HL-60 (cell line): ENCODE measurements around the gene CANT1.

ENCODE experiments used
- DNase-seq, 2 experiments: peaks; one replicate each; pipeline ENCODE4 v3.0.0-alpha.2; 2010 to 2020; ENCODE audit warnings: low read depth in 1 of 2, low spot score in 1 of 2
- H3K27ac ChIP-seq: fragments of 250-450 bp; sonication (Bioruptor Pico); replicated peaks from 2 replicates; pipeline ENCODE4 v1.5.1; 2020; ENCODE audit warnings: mild to moderate bottlenecking, moderate library complexity
- H3K27me3 ChIP-seq: fragments of 250-450 bp; sonication (Bioruptor Pico); 2 replicates; pipeline ENCODE4 v1.5.1; 2021; ENCODE audit warnings: mild to moderate bottlenecking, moderate library complexity; ENCODE audit not compliant: insufficient read depth, poor library complexity, severe bottlenecking
- H3K4me3 ChIP-seq: replicated peaks from 2 replicates; pipeline ENCODE4 v1.5.1; 2011; ENCODE audit warnings: mild to moderate bottlenecking, control low read depth, low read length; ENCODE audit not compliant: insufficient read depth
- GABPA ChIP-seq: IDR thresholded peaks from 2 replicates; pipeline ENCODE4 v1.6.1; 2012; ENCODE audit warnings: low read depth
- POLR2AphosphoS5 ChIP-seq: IDR thresholded peaks from 2 replicates; pipeline ENCODE4 v1.6.1; 2012; ENCODE audit warnings: low read depth
- SPI1 ChIP-seq: IDR thresholded peaks from 2 replicates; pipeline ENCODE4 v1.6.1; 2012; ENCODE audit warnings: low read depth, mild to moderate bottlenecking, borderline replicate concordance
- TF ChIP-seq, protein P1 (sequence below): IDR thresholded peaks from 2 replicates; pipeline ENCODE4 v1.6.1; 2012; ENCODE audit warnings: low read depth; ENCODE audit not compliant: insufficient replicate concordance
- TF ChIP-seq, protein P2 (sequence below): IDR thresholded peaks from one replicate; pipeline ENCODE4 v1.5.1; 2011; ENCODE audit warnings: low read length, control low read depth, inconsistent platforms; ENCODE audit not compliant: insufficient read depth

The CANT1 gene

DNA sequence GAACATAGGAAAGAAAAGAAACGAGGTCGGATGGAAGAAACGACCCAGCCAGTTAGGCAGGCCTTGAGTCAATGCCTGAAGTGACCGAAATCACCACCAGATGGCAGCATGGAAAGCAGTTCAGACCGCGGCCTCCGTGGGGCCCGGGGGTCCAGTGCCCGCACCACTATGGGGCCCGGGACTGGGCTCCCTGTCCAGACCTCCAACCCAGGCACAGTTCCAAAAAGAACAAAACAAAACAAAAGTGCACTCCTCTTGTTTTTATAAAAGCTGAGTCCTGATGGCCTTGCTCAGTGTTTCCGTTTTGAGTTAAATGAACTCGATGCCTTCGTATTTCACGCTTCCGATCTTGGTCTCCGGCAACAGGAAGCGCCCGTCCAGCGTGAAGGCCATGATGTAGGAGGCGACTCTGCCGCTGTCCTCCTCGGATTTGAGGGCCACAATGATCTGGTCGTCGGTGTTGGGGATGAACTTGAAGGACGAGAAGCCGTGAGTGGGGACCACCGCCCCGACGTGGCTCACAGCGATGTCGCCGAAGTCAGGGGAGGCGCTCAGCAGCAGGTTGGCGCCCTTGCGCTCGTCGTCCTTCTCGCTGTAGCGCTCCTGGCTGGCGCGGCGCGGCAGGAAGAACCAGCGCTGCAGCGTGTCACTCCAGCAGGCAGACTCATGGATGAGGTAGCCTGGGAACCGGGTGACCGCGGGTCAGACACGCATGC, 16.2 kb downstream of the CANT1 start:
- TF ChIP-seq, protein P1, sequence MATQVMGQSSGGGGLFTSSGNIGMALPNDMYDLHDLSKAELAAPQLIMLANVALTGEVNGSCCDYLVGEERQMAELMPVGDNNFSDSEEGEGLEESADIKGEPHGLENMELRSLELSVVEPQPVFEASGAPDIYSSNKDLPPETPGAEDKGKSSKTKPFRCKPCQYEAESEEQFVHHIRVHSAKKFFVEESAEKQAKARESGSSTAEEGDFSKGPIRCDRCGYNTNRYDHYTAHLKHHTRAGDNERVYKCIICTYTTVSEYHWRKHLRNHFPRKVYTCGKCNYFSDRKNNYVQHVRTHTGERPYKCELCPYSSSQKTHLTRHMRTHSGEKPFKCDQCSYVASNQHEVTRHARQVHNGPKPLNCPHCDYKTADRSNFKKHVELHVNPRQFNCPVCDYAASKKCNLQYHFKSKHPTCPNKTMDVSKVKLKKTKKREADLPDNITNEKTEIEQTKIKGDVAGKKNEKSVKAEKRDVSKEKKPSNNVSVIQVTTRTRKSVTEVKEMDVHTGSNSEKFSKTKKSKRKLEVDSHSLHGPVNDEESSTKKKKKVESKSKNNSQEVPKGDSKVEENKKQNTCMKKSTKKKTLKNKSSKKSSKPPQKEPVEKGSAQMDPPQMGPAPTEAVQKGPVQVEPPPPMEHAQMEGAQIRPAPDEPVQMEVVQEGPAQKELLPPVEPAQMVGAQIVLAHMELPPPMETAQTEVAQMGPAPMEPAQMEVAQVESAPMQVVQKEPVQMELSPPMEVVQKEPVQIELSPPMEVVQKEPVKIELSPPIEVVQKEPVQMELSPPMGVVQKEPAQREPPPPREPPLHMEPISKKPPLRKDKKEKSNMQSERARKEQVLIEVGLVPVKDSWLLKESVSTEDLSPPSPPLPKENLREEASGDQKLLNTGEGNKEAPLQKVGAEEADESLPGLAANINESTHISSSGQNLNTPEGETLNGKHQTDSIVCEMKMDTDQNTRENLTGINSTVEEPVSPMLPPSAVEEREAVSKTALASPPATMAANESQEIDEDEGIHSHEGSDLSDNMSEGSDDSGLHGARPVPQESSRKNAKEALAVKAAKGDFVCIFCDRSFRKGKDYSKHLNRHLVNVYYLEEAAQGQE: no peak
- TF ChIP-seq GABPA (no peak), POLR2AphosphoS5 (no peak), SPI1 (no peak)
- TF ChIP-seq, protein P2, sequence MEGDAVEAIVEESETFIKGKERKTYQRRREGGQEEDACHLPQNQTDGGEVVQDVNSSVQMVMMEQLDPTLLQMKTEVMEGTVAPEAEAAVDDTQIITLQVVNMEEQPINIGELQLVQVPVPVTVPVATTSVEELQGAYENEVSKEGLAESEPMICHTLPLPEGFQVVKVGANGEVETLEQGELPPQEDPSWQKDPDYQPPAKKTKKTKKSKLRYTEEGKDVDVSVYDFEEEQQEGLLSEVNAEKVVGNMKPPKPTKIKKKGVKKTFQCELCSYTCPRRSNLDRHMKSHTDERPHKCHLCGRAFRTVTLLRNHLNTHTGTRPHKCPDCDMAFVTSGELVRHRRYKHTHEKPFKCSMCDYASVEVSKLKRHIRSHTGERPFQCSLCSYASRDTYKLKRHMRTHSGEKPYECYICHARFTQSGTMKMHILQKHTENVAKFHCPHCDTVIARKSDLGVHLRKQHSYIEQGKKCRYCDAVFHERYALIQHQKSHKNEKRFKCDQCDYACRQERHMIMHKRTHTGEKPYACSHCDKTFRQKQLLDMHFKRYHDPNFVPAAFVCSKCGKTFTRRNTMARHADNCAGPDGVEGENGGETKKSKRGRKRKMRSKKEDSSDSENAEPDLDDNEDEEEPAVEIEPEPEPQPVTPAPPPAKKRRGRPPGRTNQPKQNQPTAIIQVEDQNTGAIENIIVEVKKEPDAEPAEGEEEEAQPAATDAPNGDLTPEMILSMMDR: peak; percentile 51
- peak in 1 of 2 experiments; percentile 43 for DNase-seq

DNA sequence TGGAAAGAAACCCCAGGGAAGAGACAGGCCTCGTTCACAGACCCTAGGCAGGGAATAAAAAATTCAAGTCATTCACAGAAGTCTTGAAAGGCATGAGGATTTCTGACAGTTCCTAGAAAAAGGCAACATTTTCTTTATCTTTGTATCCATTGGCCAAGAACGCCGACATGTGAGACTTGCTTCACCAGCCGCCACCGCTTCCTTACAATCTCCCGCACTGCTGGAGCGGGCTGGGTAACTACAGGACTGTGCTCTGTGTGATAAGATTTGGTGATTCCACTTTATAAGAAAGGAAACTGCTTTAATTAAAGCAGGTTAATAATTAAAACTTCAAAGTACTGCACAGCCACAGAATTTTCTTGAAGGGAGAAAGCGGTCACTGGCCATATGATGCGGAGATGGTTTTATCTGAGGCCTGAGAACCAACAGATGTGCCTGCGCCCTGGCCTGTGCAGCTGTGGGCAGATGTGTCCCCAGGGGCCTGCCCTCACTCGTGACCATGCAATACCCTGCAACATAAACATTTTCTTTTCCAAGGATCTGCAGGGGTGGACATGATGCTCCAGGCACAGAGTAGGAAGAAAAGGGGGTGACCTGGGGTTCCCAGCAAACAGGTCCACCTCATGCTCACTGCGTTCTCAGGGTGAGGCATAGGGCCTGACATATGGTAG, 16.9 kb downstream of the CANT1 start:
- no peak for DNase-seq

More for the DNA sequence above, 16.2 kb downstream of the CANT1 start:
- Histone ChIP-seq H3K27ac (no peak overlapping the region), H3K27me3 (no peaks in the 10 kb centered on the region), H3K4me3 (no peak overlapping the region)

DNA sequence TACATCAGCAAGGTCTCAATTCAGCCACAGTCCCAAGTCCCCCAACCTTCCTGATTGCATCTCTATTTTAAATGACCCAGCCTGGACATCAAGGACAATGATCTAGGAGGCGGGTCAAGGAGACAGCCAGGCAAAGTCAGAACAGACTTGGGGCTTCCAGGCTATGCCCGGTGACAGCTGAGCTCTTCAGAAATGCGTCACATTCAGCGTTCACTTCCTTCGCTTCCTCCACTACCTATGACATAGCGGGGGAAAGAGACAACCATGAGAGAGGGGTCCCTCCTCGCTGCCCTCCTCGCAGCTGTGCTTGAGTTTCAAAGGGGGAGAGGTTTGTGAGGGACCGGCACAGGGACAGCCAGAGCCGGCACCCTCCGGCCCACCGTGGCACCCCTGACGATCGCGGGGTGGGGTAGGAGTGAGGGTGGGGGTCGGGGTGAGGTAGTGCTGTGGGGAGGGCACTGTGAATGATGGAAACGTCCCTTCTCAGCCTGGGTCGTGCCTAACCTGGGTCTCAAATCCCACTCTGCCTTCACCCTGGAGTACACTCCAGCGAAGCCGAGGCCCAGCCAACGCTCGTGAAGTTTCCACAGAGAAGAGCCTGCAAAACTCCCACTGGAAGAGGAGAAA, 17.5 kb downstream of the CANT1 start:
- Histone ChIP-seq H3K27ac (no peak overlapping the region), H3K4me3 (no peak overlapping the region), H3K27me3 (no peaks in the 10 kb centered on the region)
- no peak for DNase-seq
- TF ChIP-seq POLR2AphosphoS5: no peak
- TF ChIP-seq GABPA: no peak
- TF ChIP-seq, protein P1: no peak
- TF ChIP-seq SPI1: no peak

More for the DNA sequence above, 16.9 kb downstream of the CANT1 start:
- H3K27ac ChIP-seq: no peak overlapping the region
- TF ChIP-seq POLR2AphosphoS5: no peak
- TF ChIP-seq, protein P1: no peak
- no peak for TF ChIP-seq GABPA
- TF ChIP-seq, protein P2: no peak
- TF ChIP-seq SPI1: no peak
- no peak overlapping the region for H3K4me3 ChIP-seq
- H3K27me3 ChIP-seq: no peaks in the 10 kb centered on the region
